ENCODE data around the gene EME1.

Gene EME1

DNA sequence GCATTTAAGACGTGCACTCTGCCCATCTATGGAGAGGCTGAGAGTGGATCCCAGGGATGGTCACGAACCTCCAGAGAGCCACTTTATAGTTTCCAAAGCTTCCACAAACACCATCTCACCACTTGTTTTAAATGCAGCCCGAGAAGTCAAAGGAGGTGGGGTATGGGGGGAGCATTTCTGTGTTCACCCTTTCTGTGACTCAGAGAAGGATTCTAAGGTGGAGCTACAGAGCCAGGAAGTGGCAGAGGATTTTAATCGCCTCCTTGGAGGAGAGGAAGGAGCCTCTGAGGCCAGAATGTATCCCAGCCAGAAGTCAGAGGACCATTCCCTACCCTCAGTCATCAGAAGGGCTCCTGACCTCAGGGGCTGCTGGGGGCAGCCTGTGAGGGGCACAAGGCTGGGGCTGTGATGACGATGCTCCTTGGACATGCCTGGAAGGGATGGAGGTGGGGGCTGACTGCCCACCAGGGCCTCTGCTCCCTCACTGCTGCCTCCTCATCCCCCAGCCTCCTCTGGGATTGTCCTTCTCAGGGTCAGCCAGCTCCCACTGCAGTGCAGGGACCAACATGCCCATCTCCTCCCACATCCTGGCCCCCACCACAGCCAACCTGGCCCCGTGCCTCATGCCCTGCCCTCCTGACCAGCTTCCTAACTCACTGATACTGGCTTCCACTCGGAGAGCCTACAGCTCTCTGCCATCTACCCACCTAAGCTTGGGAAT lies 24.3 kb upstream of the EME1 start:
- DNase-seq, result no peak

DNA sequence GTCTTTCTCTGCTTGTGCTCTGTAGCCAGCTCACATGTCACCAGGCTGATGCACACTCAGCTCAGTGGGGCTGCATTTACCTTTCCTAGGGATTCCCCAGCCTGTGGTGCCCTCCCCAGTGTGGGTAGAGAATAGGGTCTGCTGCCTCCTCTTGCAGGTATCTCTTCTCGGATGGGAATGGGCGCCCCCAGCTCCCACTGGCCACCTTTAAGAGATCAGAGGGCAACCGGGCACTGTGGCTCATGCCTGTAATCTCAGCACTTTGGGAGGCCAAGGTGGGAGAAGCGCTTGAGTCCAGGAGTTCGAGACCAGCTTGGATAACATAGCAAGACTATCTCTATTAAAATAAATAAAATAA lies 23.8 kb upstream of the EME1 start:
- DNase-seq, result no peak

DNA sequence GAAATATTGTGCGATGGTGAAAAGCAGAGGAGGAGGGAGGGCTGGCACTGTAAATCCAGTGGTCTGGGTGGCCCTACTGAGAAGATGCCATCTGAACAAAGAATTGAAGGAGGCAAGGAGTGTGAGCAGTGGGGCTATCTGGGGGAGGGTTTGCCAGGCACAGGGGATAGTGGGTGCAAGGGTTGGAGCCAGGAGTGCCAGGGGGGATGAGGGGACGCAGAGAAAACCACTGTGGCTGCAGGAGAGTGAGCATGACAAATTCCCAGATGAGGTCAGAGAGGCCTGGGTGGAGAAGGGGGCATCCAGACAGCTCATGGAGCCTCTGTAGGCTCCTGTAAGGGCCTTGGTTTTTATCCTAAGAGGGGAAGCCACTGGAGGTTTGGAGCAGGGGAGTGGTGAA lies 22.3 kb upstream of the EME1 start:
- DNase-seq, result no peak

DNA sequence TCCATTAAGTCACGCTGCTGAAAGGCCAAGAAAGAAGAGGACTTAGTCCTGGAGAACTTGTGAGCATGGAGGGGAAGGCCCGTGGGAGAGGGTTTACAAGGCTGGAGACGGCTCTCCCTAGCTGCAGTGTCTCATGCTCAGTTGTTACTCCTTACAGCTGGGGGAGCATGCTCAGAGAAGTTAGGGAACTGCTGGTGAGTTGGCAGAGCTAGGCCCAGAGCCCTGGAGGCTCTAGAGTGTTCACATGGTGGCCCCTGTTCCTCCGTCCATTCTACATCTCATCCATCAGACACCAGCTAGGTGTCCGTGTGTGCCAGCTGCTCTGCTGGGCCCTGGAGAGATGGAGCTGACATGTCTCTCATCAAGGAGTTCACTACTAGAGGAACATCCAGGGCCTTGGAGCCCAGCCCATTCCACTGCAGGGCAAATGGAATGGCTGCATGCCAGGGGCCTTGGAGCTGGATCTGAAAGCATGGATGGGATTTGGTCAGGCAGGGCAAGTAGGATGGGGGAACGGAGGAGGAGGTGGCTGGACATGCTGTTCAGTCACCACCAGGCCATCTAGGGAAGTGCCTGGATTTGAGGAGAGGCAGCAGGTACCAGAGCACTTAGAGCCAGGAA lies 20.8 kb upstream of the EME1 start:
- DNase-seq, result no peak

DNA sequence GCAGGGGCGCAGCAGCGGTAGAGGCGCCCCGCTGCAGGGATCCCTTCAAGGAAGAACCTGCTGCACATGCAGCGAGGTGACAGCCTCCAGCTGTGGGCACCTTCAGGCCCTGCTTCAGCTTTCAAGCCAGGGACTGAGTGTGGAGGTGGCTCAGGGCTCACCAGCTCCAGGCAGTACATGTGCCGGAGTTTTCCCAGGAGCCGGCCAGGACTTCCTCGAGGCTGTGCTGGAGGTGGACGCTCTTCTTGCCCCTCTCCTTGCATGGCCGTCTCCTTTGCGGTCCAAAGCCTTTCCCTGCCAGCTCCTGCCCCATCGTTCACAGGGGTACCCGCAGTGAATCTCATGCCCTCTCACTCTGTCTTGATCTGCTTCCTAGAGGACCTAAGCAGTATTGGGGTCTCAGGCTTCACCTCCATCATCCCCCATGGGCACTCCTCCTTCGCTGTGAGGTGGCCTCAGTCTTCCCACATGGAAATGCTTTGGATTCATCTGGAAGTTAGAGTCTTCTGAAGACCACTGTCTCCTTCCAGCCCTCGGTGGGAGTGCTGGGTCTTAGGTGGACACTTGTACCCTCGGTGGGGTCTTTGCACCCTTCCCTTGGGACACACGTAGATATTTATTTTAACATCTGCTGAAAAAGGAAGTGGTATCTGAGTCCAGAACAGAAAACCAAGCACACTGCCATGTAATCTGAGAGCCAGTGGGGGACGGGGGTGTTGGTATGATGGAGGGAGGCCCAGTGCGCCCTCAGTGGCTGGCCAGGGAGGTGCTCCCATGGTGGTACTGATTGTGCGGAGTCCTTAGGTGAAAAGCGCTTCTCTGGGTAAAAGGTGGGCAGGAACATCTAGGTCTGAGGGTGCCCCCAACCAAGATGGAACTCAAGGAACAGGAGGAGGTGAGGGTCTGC lies 20.1 kb upstream of the EME1 start:
- DNase-seq, result no peak

DNA sequence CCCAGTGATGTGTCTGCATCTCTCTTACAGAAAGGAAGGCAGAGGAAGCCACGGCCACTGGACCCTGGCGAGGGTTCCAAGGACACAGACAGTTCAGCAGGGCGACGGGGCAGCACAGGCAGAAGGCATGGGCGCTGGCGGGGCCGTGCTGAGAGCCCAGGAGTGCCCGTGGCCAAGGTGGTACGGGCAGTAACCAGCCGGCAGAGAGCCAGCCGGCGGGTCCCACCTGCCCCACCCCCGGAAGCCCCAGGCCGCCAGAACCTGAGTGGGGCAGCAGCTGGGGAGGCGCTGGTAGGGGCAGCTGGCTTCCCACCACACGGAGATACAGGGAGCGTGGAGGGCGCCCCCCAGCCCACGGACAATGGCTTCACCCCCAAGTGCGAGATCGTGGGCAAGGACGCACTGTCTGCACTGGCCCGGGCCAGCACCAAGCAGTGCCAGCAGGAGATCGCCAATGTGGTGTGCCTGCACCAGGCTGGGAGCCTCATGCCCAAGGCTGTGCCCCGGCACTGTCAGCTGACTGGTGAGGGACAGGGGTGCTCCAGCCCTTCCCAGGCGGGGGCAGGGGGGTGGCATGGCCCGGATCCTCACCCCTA lies 19.3 kb upstream of the EME1 start:
- no peak for DNase-seq

DNA sequence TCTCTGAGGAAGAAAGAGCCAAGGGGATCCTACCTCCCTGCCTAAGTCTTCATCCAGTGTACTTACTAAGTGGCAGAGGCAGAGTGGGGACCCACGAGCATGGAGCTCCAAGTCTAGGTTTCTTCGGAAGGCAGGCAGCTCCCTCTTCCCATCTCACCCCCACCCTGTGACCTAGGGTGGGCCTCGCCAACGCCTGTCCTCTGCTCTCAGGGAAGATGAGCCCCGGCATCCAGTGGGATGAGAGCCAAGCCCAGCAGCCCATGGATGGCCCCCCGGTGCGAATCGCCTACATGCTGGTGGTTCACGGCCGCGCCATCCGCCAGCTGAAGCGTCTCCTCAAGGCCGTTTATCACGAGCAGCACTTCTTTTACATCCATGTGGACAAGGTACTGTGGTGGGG lies 18.8 kb upstream of the EME1 start:
- DNase-seq, result no peak

DNA sequence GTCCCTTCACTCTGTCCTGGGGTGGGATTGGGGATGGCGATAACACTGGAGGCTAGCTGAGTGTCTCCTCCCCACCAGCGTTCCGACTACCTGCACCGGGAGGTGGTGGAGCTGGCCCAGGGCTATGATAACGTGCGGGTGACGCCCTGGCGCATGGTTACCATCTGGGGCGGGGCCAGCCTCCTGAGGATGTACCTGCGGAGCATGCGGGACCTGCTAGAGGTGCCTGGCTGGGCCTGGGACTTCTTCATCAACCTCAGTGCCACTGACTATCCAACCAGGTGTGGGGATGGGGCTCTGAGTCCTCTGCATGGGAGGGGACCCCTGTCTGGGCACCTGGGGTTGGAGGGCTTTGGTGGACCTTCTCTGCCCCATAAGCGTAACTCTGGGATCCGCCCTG lies 18.3 kb upstream of the EME1 start:
- DNase-seq, result no peak

DNA sequence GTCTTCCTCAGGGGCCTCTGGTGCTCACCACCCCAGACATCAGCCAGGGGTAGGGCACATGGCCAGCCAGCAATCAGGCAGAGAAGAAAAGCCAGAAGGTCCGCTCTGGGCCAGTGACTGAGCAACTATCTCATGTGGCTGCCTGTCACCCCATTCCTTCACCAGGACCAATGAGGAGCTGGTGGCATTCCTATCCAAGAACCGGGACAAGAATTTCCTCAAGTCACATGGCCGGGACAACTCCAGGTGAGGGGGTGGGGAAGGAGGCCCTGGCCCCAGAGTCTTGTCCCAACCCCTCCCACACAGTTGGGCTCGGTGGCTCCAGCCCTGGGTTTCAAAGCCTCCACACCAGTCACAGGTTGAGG lies 17.7 kb upstream of the EME1 start:
- no peak for DNase-seq

DNA sequence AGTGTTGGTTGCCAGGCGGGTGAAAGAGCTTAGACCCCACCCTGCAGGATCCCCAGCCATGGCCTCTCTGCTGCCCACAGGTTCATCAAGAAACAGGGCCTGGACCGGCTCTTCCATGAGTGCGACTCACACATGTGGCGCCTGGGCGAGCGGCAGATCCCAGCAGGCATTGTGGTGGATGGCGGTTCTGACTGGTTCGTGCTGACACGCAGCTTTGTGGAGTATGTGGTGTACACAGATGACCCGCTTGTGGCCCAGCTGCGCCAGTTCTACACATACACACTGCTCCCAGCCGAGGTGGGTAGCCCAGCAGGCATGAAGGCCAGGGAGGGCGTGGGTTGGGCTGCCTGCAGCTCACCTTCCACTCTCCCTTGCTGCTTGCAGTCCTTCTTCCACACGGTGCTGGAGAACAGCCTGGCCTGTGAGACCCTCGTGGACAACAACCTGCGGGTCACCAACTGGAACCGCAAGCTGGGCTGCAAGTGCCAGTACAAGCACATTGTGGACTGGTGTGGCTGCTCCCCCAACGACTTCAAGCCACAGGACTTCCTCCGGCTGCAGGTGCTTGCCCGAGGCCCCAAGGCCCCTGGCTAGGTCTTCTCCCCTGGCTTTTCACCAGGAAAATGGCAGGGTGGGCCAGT lies 17.2 kb upstream of the EME1 start:
- no peak for DNase-seq

DNA sequence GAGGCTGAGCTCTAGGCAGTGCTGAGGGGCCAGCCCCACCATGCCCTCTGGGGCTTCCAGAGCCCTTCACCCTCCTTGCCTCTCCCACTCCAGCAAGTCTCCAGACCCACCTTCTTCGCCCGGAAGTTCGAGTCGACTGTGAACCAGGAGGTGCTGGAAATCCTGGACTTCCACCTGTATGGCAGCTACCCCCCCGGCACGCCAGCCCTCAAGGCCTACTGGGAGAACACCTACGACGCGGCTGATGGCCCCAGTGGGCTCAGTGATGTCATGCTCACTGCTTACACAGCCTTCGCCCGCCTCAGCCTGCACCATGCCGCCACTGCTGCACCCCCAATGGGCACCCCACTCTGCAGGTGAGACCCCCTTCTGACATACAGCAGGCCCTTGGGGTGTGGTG lies 16.6 kb upstream of the EME1 start:
- DNase-seq, result no peak

DNA sequence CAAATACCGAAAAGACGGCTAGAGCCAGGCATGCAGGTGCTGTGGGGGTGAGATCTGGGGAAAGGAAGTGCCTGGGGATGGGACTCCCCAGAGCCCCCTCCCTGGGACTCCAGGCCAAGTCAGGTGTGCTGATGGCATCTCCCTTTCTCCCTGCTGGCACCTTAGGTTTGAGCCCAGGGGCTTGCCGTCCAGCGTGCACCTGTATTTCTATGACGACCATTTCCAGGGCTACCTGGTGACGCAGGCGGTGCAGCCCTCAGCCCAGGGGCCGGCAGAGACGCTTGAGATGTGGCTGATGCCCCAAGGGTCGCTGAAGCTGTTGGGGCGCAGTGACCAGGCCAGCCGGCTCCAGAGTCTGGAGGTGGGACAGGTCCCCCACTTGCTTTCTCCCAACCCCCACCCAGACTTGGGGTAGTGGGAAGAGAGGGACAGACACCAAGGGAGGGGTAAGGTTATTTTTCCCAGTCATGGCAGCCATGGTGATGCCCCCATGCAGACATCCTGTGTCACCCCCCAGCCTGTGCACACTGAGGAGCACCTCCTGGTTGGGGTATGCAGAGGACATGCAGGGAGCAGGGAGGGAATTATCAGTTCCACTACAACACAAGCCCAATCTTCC lies 16.0 kb upstream of the EME1 start:
- DNase-seq, result no peak

DNA sequence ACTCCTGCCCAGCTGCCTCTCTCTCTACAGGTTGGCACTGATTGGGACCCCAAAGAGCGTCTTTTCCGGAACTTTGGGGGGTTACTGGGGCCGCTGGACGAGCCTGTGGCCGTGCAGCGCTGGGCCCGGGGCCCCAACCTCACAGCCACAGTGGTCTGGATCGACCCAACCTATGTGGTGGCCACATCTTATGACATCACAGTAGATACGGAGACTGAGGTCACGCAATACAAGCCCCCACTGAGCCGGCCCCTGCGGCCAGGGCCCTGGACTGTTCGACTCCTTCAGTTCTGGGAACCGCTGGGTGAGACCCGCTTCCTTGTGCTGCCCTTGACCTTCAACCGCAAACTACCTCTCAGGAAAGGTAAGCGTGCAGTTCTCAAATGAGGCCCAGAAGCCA lies 14.9 kb upstream of the EME1 start:
- no peak for DNase-seq

DNA sequence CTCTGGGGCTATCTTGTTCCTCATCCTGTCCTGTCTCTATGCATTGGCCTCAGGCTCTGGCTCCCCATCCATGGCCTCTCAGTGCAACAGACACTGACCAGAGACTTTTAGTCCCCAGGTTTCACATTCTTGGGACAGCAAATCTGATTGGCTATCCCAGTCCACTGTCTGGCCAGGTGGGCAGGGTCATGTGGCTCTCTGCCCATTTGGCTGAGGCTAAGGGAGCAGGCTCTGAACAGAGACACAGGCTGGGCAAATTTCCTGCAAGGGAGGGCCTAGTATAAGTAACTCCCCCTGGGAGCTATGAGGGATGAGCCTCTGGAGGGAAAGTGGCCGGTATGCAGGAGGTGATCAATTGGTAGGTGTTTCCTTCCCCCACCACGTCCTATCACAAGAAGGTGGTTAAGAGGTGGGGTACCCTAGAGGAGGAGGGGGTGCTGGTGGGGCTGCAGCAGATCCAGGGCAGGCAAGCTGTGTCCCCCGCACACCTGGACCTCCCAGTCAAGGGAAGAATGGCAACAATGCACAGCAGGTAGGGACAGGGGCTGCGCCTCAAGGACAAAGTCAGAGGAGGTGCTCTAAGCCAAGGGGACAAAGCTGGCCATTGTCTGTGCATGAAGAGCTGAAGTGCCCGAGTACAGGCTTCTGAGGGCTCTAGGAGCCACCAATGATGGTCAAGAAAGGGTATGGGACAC lies 13.9 kb upstream of the EME1 start:
- no peak for DNase-seq

DNA sequence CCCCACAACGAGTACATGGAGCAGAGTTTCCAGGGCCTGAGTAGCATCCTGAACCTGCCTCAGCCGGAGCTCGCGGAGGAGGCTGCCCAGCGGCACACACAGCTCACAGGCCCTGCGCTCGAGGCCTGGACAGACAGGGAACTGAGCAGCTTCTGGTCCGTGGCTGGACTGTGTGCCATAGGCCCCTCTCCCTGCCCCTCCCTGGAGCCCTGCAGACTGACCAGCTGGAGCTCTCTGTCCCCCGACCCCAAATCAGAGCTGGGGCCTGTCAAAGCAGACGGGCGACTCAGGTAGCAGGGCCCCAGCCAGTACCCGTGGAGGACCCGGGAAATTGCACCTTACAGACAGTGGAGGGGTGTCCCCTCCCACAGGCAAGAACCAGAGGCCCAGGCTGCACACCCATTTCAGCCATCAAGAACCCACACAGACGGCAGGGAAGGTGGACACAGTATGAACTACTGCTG lies 13.0 kb upstream of the EME1 start:
- DNase-seq, result no peak

DNA sequence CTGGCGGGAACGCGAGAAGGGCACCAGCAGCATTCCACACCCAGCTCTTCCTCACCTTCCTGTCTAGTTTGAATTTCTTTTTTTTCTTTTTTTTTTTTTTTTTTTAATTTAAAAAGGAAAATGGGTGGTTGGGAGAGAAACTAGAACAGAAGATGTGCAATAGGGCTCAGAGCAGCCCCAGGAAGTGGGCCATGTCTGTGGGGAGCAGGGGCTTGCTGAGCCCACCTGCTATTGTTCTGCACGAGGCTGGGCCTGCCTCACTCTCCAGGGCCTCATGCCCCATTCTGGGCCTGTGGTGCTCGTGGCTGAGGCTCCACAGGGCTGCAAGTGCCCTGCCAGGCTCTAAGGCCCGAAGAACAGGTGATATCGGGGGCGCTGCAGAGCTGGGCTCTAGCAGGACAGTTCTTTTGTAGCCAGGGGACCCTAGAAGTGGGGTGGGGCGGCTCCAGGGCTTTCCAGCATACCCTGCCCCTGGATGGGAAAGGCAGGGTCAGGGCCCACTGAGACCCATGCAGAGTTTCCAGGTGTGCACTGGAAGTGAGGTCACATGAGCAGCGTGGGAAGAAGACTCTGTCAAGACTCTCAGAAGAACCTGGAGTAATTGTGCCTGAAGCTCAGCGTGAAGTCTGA lies 12.4 kb upstream of the EME1 start:
- no peak for DNase-seq

DNA sequence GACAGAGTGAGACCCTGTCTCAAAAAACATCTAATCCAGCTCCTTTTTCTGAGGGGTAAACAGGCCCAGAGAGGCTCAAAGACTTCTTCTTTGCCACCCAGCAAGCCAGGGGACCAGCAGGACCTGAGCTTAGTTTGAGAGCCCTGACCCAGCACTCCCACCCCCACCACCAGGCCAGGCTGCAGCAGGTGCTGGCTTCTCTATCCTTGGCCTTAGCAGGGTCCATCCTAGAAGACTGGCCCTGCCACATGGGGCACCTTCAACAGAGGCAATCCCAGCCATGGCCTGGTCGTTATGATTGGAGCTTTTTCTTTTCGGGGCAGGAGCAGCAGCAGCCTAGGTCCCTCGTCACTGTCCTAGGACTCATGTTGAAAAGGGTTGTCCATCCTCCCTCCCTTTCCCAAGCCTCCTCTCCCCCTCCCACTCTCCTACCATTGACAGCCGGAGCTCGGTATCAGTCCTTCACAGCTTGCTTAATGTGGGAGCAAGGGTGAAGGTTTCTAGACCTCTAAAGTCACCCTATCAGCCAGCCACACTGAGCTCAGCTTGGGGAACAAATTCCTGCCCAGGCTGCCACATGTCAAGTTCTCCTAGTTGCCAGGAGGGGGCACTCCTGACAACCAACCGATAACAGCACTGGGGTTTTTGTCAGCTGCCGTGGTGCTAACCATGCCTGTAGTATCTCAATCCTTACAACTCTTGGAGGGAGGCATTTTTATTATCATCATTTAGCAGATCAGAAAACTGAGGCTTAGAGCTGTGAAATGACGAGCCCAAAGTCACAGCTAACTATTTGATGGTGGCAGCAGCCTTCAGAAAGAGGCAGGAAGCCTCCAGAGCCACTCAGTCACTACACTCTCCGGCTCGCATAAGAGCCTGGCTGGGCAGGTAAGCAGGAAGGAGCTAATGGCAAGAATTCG lies 11.2 kb upstream of the EME1 start:
- peak; percentile 47 for DNase-seq

DNA sequence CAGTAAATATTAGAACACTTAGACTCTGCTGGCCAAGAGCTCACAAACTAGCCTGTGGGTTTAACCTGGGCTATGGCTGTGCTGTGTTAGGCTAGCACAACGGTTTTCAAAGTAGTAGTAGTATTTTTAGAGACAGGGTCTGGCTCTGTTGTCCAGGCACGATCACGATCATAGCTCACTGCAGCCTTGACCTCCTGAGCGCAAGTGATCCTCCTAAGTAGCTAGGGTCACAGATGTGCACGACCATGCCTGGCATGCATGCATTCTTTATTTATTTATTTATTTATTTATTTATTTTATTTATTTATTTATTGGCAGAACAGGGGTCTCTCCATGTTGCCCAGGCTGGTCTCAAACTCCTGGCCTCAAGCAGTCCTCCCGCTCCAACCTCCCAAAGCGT lies 10.4 kb upstream of the EME1 start:
- no peak for DNase-seq

DNA sequence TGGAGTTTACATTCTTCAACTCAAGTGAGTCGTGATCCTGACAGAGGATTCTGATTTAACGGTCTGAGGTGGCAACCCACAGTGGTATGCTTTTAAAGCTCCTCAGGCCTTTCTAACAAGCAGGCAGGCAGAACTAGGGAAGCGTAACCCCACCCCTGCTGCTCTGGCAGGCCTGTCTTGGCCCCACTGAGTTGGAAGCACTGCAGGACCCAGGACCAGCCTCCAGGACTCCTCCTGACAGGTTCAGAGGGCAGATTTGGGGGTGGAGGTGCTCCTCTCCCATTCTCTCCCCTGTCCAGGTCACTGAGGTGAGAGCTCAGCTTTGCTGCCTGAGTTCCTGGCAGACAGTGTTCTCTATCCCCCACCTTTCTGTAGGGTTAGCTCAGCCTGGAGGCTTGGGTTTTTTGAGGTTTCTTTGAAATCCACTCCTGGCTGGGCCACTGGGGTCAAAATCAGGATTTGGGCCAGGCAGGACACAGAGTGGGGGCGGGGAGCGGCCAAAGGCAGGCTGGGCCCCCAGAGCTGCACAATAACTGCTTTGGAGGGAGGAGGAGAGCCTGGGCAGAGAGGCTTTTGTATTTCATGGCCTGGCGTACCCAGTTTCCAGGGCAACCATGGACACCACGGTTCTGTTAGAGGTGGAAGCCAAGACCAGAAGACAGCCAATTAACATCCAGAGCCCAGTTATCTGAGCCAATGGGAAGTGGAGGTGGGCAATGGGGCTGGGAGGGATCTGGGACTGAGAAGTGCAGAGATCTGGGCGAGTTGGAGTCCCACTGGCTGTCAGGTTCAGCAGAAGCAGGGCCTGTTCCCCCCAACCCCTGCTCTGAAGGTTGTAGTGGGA lies 9.6 kb upstream of the EME1 start:
- DNase-seq, result no peak

Data from stimulated activated naive CD4-positive, alpha-beta T cell treated with Interleukin-2 at 50 U/mL for 16 hours (primary cell).